Measurements from ENCODE around the gene RAPGEF2. TPM values are rescaled to one million over a fixed set of nuclear protein-coding genes. Genes with fewer than 3 reads are reported as not detected.
"Not testable (repeated sequence)": the region's sequence is repeated elsewhere in the genome, so short reads cannot be mapped to it uniquely, and the experiment has no call there.

RAPGEF2 gene
- total RNA-seq, 1 donor from 2014 or later = 32.6 TPM

DNA sequence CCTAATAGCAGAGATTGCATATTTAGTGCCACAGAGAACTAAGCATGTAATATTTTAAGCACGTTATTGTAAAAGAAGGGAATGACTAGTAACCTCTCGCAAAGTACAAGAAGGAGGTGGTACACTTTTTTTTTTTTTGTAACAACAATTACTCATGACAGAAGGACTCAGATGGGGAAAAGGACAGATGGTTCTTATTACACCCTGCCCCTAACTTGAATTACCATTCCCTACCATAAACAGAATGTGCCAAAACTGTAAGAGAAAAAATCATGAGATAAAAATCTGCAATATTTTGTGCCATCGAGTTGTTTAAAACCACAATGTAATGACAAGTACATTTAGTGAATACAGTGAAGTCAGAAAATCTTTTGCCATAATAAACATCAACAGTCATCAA, 33.0 kb upstream of the RAPGEF2 start:
- Histone ChIP-seq H3K36me3 (ENCODE audit: control insufficient read depth, insufficient read depth, low read length) (no peaks in the 10 kb centered on the region), H3K4me3 (ENCODE audit: low read depth, low read length) (no peak overlapping the region), H3K27me3 (ENCODE audit: control insufficient read depth, insufficient read depth, low read length) (no peaks in the 10 kb centered on the region)
- no peak for TF ChIP-seq CTCF (IDR thresholded peaks at IDR 0.05; ENCODE audit: insufficient read depth, low read length, poor library complexity, severe bottlenecking)
- DNase-seq (ENCODE audit: low read depth) = no peak

- H3K36me3 ChIP-seq (ENCODE audit: control insufficient read depth, insufficient read depth, low read length) = no peaks in the 10 kb centered on the region
- TF ChIP-seq CTCF (IDR thresholded peaks at IDR 0.05; ENCODE audit: insufficient read depth, low read length, poor library complexity, severe bottlenecking) = no peak
- DNase-seq (ENCODE audit: low read depth) = no peak
- H3K4me3 ChIP-seq (ENCODE audit: low read depth, low read length) = no peak overlapping the region
- no peaks in the 10 kb centered on the region for H3K27me3 ChIP-seq (ENCODE audit: control insufficient read depth, insufficient read depth, low read length)
Observed at GRCh38 chr4:159070742-159071141, 32.1 kb upstream of the RAPGEF2 start.

DNA sequence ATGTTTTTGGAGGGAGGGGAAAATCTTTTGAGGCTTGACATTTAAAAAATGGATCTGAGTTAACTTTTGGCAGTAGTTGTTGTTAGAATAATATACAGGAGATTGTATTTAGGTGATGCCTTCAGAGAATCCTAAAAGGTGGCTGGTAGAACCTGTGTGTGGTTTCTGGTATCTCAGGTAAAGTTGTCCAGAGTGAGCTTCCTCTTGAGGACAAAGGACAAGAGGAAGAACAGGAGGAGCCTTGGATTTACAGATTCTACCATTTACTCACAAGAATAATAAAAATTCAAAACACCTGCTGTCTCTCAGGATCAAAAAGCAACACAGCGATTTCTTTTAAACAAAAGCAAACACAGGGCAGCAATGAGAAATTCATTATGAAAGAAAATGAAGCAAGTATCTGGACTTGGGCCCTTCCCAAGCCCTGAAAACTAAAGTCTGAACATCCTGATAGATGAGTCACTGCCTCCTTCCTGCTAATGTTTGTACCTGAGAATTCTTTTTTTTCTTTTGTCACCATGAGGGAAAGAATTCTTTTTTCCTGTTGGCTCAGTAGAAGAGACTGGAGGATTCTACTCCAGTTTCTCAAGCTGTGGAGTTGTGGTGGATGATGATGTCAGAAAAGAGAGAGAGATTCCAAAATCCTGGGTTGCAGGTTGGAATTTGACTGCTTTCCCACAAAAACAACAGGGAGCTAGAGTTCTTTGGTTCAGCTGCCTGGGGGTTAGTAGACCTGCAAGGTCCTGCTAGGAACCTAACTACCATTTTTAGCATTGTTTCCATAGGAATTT, 31.5 kb upstream of the RAPGEF2 start:
- no peak for TF ChIP-seq CTCF (IDR thresholded peaks at IDR 0.05; ENCODE audit: insufficient read depth, low read length, poor library complexity, severe bottlenecking)
- H3K4me3 ChIP-seq (ENCODE audit: low read depth, low read length) = no peak overlapping the region
- no peaks in the 10 kb centered on the region for H3K36me3 ChIP-seq (ENCODE audit: control insufficient read depth, insufficient read depth, low read length)
- DNase-seq (ENCODE audit: low read depth) = peak; percentile 60
- H3K27me3 ChIP-seq (ENCODE audit: control insufficient read depth, insufficient read depth, low read length) = no peaks in the 10 kb centered on the region

DNA sequence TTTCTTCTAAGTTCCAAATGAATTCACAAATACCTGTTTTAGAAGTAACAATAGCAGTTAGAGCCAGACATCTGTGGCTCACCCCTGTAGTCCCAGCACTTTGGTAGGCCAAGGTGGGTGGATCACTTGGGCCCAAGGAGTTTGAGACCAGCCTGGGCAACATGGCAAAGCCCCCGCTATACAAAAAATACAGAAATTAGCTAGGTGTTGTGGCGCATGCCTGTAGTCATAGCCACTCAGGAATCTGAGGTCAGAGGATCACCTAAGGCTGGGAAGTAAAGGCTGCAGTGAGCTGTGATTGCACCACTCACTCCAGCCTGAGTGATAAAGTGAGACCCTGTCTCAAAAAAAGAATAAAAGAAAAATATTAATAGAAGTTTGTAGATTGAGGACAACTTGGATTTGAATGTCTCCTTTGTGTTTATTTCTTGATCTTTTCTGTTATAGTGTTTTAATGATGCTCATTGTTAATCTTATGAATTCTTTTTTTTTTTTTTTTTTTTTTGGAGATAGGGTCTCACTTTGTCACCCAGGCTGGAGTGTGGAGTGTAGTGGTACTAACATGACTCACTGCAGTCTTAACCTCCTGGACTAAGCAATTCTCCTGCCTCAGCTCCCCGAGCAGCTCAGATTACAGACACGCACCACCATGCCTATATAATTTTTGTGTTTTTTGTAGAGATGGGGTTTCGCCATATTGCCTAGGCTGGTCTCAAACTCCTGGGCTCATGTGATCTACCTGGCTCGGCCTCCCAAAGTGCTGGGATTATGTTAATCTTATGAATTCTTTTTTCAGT, 30.7 kb upstream of the RAPGEF2 start:
- Histone ChIP-seq H3K27me3 (ENCODE audit: control insufficient read depth, insufficient read depth, low read length) (no peaks in the 10 kb centered on the region), H3K36me3 (ENCODE audit: control insufficient read depth, insufficient read depth, low read length) (no peaks in the 10 kb centered on the region), H3K4me3 (ENCODE audit: low read depth, low read length) (no peak overlapping the region)
- no peak for TF ChIP-seq CTCF (IDR thresholded peaks at IDR 0.05; ENCODE audit: insufficient read depth, low read length, poor library complexity, severe bottlenecking)
- DNase-seq (ENCODE audit: low read depth) = no peak

DNA sequence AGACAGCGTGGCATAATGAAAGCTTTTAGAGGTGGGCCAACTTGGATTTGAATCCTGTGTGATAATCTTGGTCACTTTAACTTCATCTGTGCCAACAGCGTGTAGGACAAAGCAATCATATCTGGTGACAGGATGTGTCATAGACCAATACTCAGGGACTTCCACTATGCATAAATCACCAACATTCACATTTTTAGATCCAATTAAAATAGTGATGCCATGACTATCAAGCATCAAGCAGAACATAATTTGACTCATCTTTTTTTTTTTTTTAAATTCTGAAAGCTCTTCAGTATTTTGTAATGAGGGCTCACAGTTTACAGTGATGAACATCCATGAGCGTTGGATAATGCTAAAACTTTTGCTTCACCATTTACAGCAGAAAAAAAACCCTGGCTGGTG, 27.3 kb upstream of the RAPGEF2 start:
- no peak overlapping the region for H3K4me3 ChIP-seq (ENCODE audit: low read depth, low read length)

GRCh38 chr4:159077018-159077417, 25.9 kb upstream of the RAPGEF2 start:
- not testable (repeated sequence) for DNase-seq (ENCODE audit: low read depth); H3K27me3 ChIP-seq (ENCODE audit: control insufficient read depth, insufficient read depth, low read length); H3K4me3 ChIP-seq (ENCODE audit: low read depth, low read length); H3K36me3 ChIP-seq (ENCODE audit: control insufficient read depth, insufficient read depth, low read length)

More for the DNA sequence above, 27.3 kb upstream of the RAPGEF2 start:
- DNase-seq (ENCODE audit: low read depth) = no peak
- Histone ChIP-seq H3K36me3 (ENCODE audit: control insufficient read depth, insufficient read depth, low read length) (no peaks in the 10 kb centered on the region), H3K27me3 (ENCODE audit: control insufficient read depth, insufficient read depth, low read length) (no peaks in the 10 kb centered on the region)
- TF ChIP-seq CTCF (IDR thresholded peaks at IDR 0.05; ENCODE audit: insufficient read depth, low read length, poor library complexity, severe bottlenecking) = no peak
